ENCODE results near the gene KCNC1.

KCNC1 gene

DNA sequence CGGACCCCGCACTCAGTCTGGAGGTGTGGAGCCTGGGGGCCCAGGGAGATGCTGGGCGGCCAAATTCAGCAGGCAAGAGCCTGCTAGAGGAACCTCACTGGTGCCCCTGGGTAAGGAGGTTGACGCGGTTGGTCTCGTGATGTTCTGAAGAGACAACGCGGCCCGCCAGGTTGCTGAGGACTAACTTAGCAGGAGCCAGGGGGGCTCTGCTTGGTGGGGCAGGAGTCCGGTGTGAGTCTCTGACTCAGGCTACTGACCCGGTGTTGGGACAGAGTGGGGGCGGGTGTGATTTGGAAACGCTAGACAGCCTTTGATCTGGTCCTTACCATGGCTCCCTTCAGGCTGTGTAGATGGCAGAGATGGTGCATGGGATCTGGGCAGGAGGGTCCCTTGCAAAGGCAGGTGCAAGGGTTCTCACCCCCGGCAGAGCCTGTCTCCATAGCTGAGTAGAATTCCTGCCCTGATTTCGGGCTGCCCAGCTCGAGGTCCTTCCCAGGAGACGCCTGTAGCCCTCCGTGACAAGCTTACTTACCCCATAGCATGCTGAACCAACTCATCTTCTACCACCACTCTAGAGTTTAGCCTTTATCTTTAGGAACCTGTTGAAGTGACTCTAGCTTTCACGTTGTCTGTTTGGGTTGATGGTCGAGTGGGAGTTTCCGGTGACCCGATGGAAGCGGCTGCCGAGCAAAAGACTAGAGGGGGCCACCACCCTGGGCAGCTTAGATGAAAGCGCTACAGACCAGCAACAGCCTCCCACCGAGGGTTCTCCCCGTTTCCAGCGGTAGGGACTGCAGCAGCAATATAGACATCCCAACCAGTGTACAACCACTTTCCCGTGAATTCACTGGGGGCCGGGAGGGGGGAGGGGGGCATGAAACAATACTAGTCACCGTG is 38.4 kb downstream of the KCNC1 start:
- no peak overlapping the region for H3K27ac ChIP-seq (ENCODE audit: low read length)
- H3K27me3 ChIP-seq (ENCODE audit: control insufficient read depth, insufficient read depth, low read length), result no peaks in the 10 kb centered on the region
- no peak overlapping the region for H3K9ac ChIP-seq (ENCODE audit: low read length)
- H3K4me1 ChIP-seq (ENCODE audit: control insufficient read depth, low read depth, low read length), result no peaks in the 10 kb centered on the region
- no peaks in the 10 kb centered on the region for H3K36me3 ChIP-seq (ENCODE audit: control insufficient read depth, low read depth, low read length)
- no peaks in the 10 kb centered on the region for H3K9me3 ChIP-seq (ENCODE audit: control insufficient read depth, low read depth, low read length)
- H3K4me3 ChIP-seq (ENCODE audit: low read length), result no peak overlapping the region

DNA sequence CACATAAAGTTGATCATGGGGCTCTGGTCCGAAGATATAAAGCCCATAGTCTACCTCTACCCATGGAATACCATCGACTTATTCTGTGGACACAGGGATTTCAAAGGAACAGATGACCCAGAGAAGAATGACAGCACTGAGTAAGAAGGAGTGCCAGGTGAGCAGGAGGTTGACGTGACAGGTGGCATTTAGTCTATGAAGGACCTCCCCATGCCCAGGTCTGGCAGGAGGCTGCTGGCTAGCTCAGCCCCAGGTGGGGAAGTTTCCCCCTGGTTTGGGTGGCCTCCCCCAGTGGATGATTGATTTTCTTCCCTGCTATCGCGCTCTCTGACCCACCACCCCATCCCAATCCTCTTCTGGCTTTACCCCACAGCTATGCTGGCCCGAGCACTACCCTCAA is 39.1 kb downstream of the KCNC1 start:
- no peak overlapping the region for H3K27ac ChIP-seq (ENCODE audit: low read length)
- no peak overlapping the region for H3K4me3 ChIP-seq (ENCODE audit: low read length)
- no peaks in the 10 kb centered on the region for H3K36me3 ChIP-seq (ENCODE audit: control insufficient read depth, low read depth, low read length)
- H3K9me3 ChIP-seq (ENCODE audit: control insufficient read depth, low read depth, low read length), result no peaks in the 10 kb centered on the region
- H3K27me3 ChIP-seq (ENCODE audit: control insufficient read depth, insufficient read depth, low read length), result no peaks in the 10 kb centered on the region
- no peak overlapping the region for H3K9ac ChIP-seq (ENCODE audit: low read length)
- H3K4me1 ChIP-seq (ENCODE audit: control insufficient read depth, low read depth, low read length), result no peaks in the 10 kb centered on the region

- H3K36me3 ChIP-seq (ENCODE audit: control insufficient read depth, low read depth, low read length), result no peaks in the 10 kb centered on the region
- H3K27ac ChIP-seq (ENCODE audit: low read length), result no peak overlapping the region
- H3K4me3 ChIP-seq (ENCODE audit: low read length), result no peak overlapping the region
- H3K4me1 ChIP-seq (ENCODE audit: control insufficient read depth, low read depth, low read length), result no peaks in the 10 kb centered on the region
- no peak overlapping the region for H3K9ac ChIP-seq (ENCODE audit: low read length)
- no peaks in the 10 kb centered on the region for H3K9me3 ChIP-seq (ENCODE audit: control insufficient read depth, low read depth, low read length)
- no peaks in the 10 kb centered on the region for H3K27me3 ChIP-seq (ENCODE audit: control insufficient read depth, insufficient read depth, low read length)
Observed at GRCh38 chr11:17774232-17775034, 39.9 kb downstream of the KCNC1 start.

- no peak overlapping the region for H3K4me3 ChIP-seq (ENCODE audit: low read length)
- H3K4me1 ChIP-seq (ENCODE audit: control insufficient read depth, low read depth, low read length), result no peaks in the 10 kb centered on the region
- no peaks in the 10 kb centered on the region for H3K9me3 ChIP-seq (ENCODE audit: control insufficient read depth, low read depth, low read length)
- no peaks in the 10 kb centered on the region for H3K27me3 ChIP-seq (ENCODE audit: control insufficient read depth, insufficient read depth, low read length)
- no peak overlapping the region for H3K9ac ChIP-seq (ENCODE audit: low read length)
- no peak overlapping the region for H3K27ac ChIP-seq (ENCODE audit: low read length)
- no peaks in the 10 kb centered on the region for H3K36me3 ChIP-seq (ENCODE audit: control insufficient read depth, low read depth, low read length)
Observed at GRCh38 chr11:17775035-17775348, 40.4 kb downstream of the KCNC1 start.

- H3K9ac ChIP-seq (ENCODE audit: low read length), result no peak overlapping the region
- H3K27me3 ChIP-seq (ENCODE audit: control insufficient read depth, insufficient read depth, low read length), result no peaks in the 10 kb centered on the region
- H3K36me3 ChIP-seq (ENCODE audit: control insufficient read depth, low read depth, low read length), result no peaks in the 10 kb centered on the region
- no peaks in the 10 kb centered on the region for H3K9me3 ChIP-seq (ENCODE audit: control insufficient read depth, low read depth, low read length)
- H3K27ac ChIP-seq (ENCODE audit: low read length), result no peak overlapping the region
- H3K4me1 ChIP-seq (ENCODE audit: control insufficient read depth, low read depth, low read length), result no peaks in the 10 kb centered on the region
- H3K4me3 ChIP-seq (ENCODE audit: low read length), result no peak overlapping the region
Observed at GRCh38 chr11:17775507-17776211, 41.1 kb downstream of the KCNC1 start.

DNA sequence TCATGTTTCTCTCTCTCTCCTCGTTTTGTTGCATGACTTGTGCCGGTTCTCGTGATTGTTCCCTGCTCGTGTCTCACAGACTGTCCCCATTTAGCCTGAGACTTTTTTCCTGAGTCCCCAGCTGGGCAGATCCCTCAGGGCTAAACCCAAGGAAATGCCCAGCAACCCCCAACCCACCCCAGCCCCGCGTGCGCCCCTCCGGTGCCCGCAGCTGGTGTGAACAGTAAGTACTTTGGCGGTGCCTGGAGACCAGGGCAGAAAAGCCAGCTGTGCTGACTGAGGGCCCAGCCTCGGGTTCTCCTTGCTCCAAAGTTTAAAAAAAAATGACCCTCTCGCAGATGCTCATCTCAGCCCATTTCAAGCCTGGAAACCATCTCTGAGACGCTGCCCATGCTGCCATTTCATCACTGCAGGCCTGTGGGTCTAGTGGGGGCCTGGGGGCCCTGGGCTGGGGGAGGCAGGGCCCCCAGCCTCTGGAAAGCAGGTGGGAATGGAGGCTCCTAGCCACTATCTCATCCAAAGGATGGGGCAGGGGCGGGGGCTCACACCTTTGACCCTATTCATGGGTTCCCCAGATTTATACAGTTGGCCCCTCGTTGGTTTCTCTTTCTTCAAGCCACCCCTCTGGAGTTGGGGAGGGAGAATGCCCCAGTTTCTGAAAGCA is 41.8 kb downstream of the KCNC1 start:
- H3K4me3 ChIP-seq (ENCODE audit: low read length), result no peak overlapping the region
- no peaks in the 10 kb centered on the region for H3K27me3 ChIP-seq (ENCODE audit: control insufficient read depth, insufficient read depth, low read length)
- no peak overlapping the region for H3K27ac ChIP-seq (ENCODE audit: low read length)

DNA sequence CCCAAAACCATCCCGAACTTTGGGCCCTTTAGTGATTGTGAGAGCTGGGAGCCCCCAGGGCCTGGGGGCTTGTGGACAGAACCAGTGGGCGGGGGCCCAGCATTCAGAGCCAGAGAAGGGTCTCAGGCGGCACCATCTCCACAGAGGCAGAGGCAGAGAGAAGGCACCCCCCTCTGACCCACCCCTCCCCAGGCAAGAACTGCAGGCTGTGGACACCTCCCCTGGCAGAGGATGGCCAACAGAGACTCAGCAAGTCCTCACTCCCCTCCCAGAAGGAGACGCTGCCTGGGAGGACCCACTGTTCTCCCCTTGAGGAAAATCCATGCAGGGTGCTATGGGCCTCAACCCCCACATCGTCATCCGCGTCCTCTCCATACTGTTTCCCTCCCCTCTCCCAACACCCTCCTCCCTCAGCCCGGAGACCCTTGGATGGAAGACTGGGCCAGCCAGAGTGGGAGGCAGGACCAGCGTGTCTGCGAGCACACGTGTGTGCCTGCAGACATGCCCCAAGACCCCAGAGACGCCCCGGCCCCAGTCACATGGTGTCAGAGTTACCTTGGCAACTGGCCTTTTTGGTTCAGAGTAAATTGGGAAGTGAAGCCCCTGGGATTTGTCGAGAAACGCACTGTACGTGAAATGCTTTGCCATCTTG is 42.6 kb downstream of the KCNC1 start:
- H3K27me3 ChIP-seq (ENCODE audit: control insufficient read depth, insufficient read depth, low read length), result no peaks in the 10 kb centered on the region
- H3K9me3 ChIP-seq (ENCODE audit: control insufficient read depth, low read depth, low read length), result no peaks in the 10 kb centered on the region
- no peaks in the 10 kb centered on the region for H3K36me3 ChIP-seq (ENCODE audit: control insufficient read depth, low read depth, low read length)
- no peak overlapping the region for H3K9ac ChIP-seq (ENCODE audit: low read length)
- H3K4me3 ChIP-seq (ENCODE audit: low read length), result no peak overlapping the region
- H3K27ac ChIP-seq (ENCODE audit: low read length), result no peak overlapping the region
- no peaks in the 10 kb centered on the region for H3K4me1 ChIP-seq (ENCODE audit: control insufficient read depth, low read depth, low read length)

More for the DNA sequence above, 41.8 kb downstream of the KCNC1 start:
- H3K9ac ChIP-seq (ENCODE audit: low read length), result no peak overlapping the region
- no peaks in the 10 kb centered on the region for H3K36me3 ChIP-seq (ENCODE audit: control insufficient read depth, low read depth, low read length)
- no peaks in the 10 kb centered on the region for H3K4me1 ChIP-seq (ENCODE audit: control insufficient read depth, low read depth, low read length)
- H3K9me3 ChIP-seq (ENCODE audit: control insufficient read depth, low read depth, low read length), result no peaks in the 10 kb centered on the region

- Histone ChIP-seq H3K27me3 (ENCODE audit: control insufficient read depth, insufficient read depth, low read length) (no peaks in the 10 kb centered on the region), H3K27ac (ENCODE audit: low read length) (no peak overlapping the region), H3K9ac (ENCODE audit: low read length) (no peak overlapping the region), H3K4me1 (ENCODE audit: control insufficient read depth, low read depth, low read length) (no peaks in the 10 kb centered on the region), H3K4me3 (ENCODE audit: low read length) (no peak overlapping the region), H3K9me3 (ENCODE audit: control insufficient read depth, low read depth, low read length) (no peaks in the 10 kb centered on the region), H3K36me3 (ENCODE audit: control insufficient read depth, low read depth, low read length) (no peaks in the 10 kb centered on the region)
Observed at GRCh38 chr11:17777738-17778091, 43.1 kb downstream of the KCNC1 start.

- H3K9ac ChIP-seq (ENCODE audit: low read length), result no peak overlapping the region
- no peaks in the 10 kb centered on the region for H3K4me1 ChIP-seq (ENCODE audit: control insufficient read depth, low read depth, low read length)
- H3K4me3 ChIP-seq (ENCODE audit: low read length), result no peak overlapping the region
- H3K27ac ChIP-seq (ENCODE audit: low read length), result no peak overlapping the region
- no peaks in the 10 kb centered on the region for H3K36me3 ChIP-seq (ENCODE audit: control insufficient read depth, low read depth, low read length)
- no peaks in the 10 kb centered on the region for H3K9me3 ChIP-seq (ENCODE audit: control insufficient read depth, low read depth, low read length)
- H3K27me3 ChIP-seq (ENCODE audit: control insufficient read depth, insufficient read depth, low read length), result no peaks in the 10 kb centered on the region
Observed at GRCh38 chr11:17778352-17778751, 43.8 kb downstream of the KCNC1 start.

- H3K27ac ChIP-seq (ENCODE audit: low read length), result no peak overlapping the region
- no peak overlapping the region for H3K9ac ChIP-seq (ENCODE audit: low read length)
- H3K9me3 ChIP-seq (ENCODE audit: control insufficient read depth, low read depth, low read length), result no peaks in the 10 kb centered on the region
Observed at GRCh38 chr11:17778956-17779860, 44.6 kb downstream of the KCNC1 start.

More at GRCh38 chr11:17778956-17779860, 44.6 kb downstream of the KCNC1 start:
- Histone ChIP-seq H3K27me3 (ENCODE audit: control insufficient read depth, insufficient read depth, low read length) (no peaks in the 10 kb centered on the region), H3K36me3 (ENCODE audit: control insufficient read depth, low read depth, low read length) (no peaks in the 10 kb centered on the region), H3K4me3 (ENCODE audit: low read length) (no peak overlapping the region), H3K4me1 (ENCODE audit: control insufficient read depth, low read depth, low read length) (no peaks in the 10 kb centered on the region)

Data from iPS-18a (cell line).